Muscle of leg (tissue), 11 donors: ENCODE data around the gene BBS2. TPM values are rescaled to one million over a fixed set of nuclear protein-coding genes. Genes with fewer than 3 reads are reported as not detected.

Experiments
- DNase-seq: peaks from one replicate; pipeline ENCODE4 v3.0.0; 2013
- H3K27ac ChIP-seq: one replicate; pipeline ENCODE4 v1.5.1; 2013; ENCODE audit warnings: mild to moderate bottlenecking, low read length, control low read depth
- H3K27me3 ChIP-seq: one replicate; pipeline ENCODE4 v1.6.1; 2013; ENCODE audit warnings: low read length; ENCODE audit not compliant: control insufficient read depth, insufficient read depth
- H3K36me3 ChIP-seq: one replicate; pipeline ENCODE4 v1.6.1; 2013; ENCODE audit warnings: low read length; ENCODE audit not compliant: control insufficient read depth, insufficient read depth
- H3K4me1 ChIP-seq: one replicate; pipeline ENCODE4 v1.6.1; 2013; ENCODE audit warnings: low read length; ENCODE audit not compliant: control insufficient read depth, insufficient read depth
- H3K4me3 ChIP-seq: one replicate; pipeline ENCODE4 v1.5.1; 2013; ENCODE audit warnings: low read length, control low read depth
- H3K9me3 ChIP-seq: replicated peaks from 2 replicates; pipeline ENCODE4 v1.6.1; 2013; ENCODE audit warnings: low read depth, low read length; ENCODE audit not compliant: control insufficient read depth
- WGBS: methylation state at CpG from one replicate; pipeline ENCODE4 v1.1.5; 2013; ENCODE audit warnings: missing lambda C conversion rate; ENCODE audit not compliant: insufficient coverage; 5-methylcytosine and 5-hydroxymethylcytosine counted together
- polyA plus RNA-seq, 8 donors: library from polyadenylated mRNA; unstranded; fragments of 120-200 nt; gene quantifications; one replicate each; pipeline versions ENCODE4 v1.2.1 to v1.2.3, GENCODE V29; 2013; ENCODE audit warnings: inconsistent platforms in 1 of 8, low replicate concordance in 1 of 8; ENCODE audit not compliant: insufficient read length in 8 of 8, insufficient read depth in 1 of 8
- total RNA-seq: library from RNA; stranded (reverse); fragments of 120-200 nt; gene quantifications from one replicate; pipeline ENCODE4 v1.2.4, GENCODE V29; 2013

The BBS2 gene
- total and polyA plus RNA-seq, 9 donors: 27.9 to 58.3 (median 36.5) TPM

- Histone ChIP-seq H3K36me3 (peaks cover 51% of the 10 kb centered on the region), H3K4me1 (no peaks in the 10 kb centered on the region), H3K27me3 (no peaks in the 10 kb centered on the region), H3K4me3 (no peak overlapping the region), H3K9me3 (no peaks in the 10 kb centered on the region), H3K27ac (no peak overlapping the region)
- WGBS: 100% methylated on average over 2 of the region's 2 CpGs
- no peak for DNase-seq
Measured at GRCh38 chr16:56466344-56466743, 53.5 kb downstream of the BBS2 start.

- Histone ChIP-seq H3K27ac (no peak overlapping the region), H3K36me3 (peaks cover 33% of the 10 kb centered on the region), H3K27me3 (no peaks in the 10 kb centered on the region), H3K4me1 (no peaks in the 10 kb centered on the region), H3K4me3 (no peak overlapping the region), H3K9me3 (no peaks in the 10 kb centered on the region)
- 100% methylated on average over 5 of the region's 6 CpGs for WGBS
- DNase-seq: no peak
Measured at GRCh38 chr16:56463153-56463552, 56.7 kb downstream of the BBS2 start.

GRCh38 chr16:56462064-56462796, 57.6 kb downstream of the BBS2 start:
- no peak for DNase-seq
- no peak overlapping the region for H3K27ac ChIP-seq
- no peaks in the 10 kb centered on the region for H3K4me1 ChIP-seq
- WGBS: no CpG with 5 or more reads among the region's 3 CpGs
- H3K4me3 ChIP-seq: no peak overlapping the region
- H3K36me3 ChIP-seq: peaks cover 37% of the 10 kb centered on the region
- H3K9me3 ChIP-seq: no peaks in the 10 kb centered on the region
- H3K27me3 ChIP-seq: no peaks in the 10 kb centered on the region

DNA sequence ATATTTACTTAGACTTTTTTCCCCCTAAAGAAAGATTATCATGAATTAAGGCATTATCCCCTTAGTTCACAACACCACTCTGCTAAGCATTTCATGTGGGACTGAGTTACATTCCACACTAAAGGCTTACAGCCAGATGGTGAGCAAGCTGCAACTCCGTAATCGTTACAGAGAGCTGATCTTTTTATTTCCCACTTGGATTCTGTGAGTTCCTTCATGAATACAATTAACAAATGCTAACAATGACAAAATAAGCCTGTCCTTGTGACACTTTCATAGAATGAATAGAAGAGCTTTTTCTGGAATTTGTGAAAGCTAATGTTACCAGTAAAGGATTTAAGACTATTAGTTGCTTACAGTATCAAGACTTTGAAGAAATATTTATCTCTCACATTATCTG, 59.7 kb downstream of the BBS2 start:
- peaks cover 27% of the 10 kb centered on the region for H3K36me3 ChIP-seq
- DNase-seq: no peak
- H3K27me3 ChIP-seq: no peaks in the 10 kb centered on the region
- H3K4me1 ChIP-seq: no peaks in the 10 kb centered on the region
- WGBS: no CpG with 5 or more reads among the region's 2 CpGs
- H3K27ac ChIP-seq: no peak overlapping the region
- no peak overlapping the region for H3K4me3 ChIP-seq
- H3K9me3 ChIP-seq: no peaks in the 10 kb centered on the region

- Histone ChIP-seq H3K27me3 (no peaks in the 10 kb centered on the region), H3K27ac (no peak overlapping the region), H3K4me3 (no peak overlapping the region), H3K36me3 (peaks cover 38% of the 10 kb centered on the region), H3K9me3 (no peaks in the 10 kb centered on the region), H3K4me1 (no peaks in the 10 kb centered on the region)
- no peak for DNase-seq
- WGBS: 96% methylated on average over 5 of the region's 6 CpGs
Measured at GRCh38 chr16:56457927-56458470, 61.8 kb downstream of the BBS2 start.

DNA sequence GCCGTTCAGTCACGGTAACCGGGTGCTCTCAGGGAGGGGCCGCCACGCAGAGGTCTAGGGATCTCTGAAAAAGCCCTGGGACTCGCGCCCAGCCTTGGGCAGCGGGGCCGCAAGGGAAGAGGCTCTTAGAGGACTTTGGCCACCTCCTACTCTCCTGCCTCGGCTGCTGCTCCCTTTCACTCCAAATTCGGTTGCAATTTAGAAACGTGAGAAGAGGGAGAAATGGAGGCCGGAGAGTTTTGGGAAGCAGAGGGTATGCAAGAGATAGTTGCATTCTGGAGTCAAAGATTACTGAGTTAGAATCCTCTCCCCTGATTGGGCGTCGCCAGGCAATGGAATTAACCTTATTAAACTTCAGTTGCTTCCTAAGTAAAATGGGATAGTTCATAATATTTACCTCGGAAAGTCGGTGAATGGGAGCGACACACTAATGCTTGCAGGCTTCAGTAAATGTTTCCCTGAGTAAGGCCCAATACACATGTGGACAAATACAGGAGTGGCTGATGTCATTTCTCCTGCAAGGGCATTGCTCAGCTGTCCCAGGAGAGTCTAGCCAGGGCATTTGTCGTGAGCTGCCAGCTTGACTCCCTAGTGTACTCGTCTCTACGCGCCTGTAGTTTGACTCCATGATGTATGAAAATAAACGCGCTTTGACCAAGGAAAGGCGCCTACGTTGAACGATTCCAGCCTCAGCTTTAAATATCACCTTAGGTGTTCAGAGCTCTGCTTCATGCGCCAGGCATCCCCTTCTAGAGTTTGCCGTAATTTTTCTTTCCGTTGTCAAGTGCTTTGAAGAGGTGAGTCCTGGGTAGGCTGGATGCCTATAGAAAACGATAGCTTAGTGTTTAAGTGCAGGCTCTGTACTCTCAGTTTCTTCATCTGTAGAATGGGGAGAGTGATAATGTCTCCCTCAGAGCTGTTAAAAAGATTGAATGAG, 67.8 kb downstream of the BBS2 start:
- H3K27ac ChIP-seq: peak overlapping the region; percentile 87
- no peaks in the 10 kb centered on the region for H3K9me3 ChIP-seq
- peak; percentile 53 for DNase-seq
- WGBS: 9% methylated on average over 19 of the region's 31 CpGs
- H3K4me1 ChIP-seq: peaks cover 17% of the 10 kb centered on the region
- H3K27me3 ChIP-seq: no peaks in the 10 kb centered on the region
- peaks cover 22% of the 10 kb centered on the region for H3K36me3 ChIP-seq
- H3K4me3 ChIP-seq: peak overlapping the region; percentile 71

GRCh38 chr16:56450986-56451752, 68.7 kb downstream of the BBS2 start, which contains the start of the genes NUDT21 and OGFOD1:
Gene NUDT21, minus strand, starts transcription at chr16:56451332. Its CDS starts 130 bp downstream, at chr16:56451202.
Gene OGFOD1, plus strand, starts transcription at chr16:56451554. Its CDS starts 59 bp downstream, at chr16:56451613.
- Histone ChIP-seq H3K27me3 (no peaks in the 10 kb centered on the region), H3K4me1 (peaks cover 17% of the 10 kb centered on the region), H3K4me3 (peak within 1 kb of the TSS; percentile 71), H3K36me3 (peaks cover 19% of the 10 kb centered on the region), H3K9me3 (no peaks in the 10 kb centered on the region), H3K27ac (peak within 1 kb of the TSS; percentile 87)
- peak; percentile 99 for DNase-seq
- under 1% methylated on average over 51 of the region's 56 CpGs for WGBS

DNA sequence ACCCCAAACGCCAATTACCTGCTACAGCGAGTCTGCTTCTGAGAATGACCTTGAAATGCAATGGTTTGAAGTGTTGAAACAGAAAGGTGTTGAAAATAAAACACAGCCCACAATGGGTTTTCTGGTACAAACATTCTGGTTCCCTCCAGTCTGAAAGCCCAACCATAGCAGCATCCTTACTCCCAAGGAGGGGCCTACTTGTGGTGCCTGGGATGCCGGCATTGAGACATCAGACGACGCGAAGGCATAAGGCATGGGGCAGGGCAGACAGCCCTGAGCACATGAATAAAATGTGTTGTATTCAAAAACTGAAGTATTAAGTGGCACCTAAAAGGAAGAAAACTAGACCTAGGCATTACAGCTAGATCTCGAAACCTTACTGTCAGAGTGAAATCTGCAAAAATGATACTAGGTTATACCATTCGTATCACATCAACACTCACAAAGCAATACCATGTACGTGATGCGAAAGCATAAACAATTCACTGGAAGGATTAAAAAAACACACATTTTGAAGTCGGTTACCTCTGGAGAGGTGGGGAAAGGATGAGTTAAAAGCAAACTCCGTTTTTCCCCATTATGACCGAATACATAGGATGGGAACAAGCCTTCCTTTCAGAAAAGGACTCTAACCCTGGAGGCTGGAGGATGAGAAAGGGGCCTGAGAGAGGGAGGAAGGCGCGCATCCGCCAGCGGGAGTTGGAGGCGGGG, 69.4 kb downstream of the BBS2 start:
- WGBS: 4% methylated on average over 5 of the region's 18 CpGs
- Histone ChIP-seq H3K27ac (peak overlapping the region; percentile 78), H3K27me3 (no peaks in the 10 kb centered on the region), H3K4me3 (peak overlapping the region; percentile 71), H3K9me3 (no peaks in the 10 kb centered on the region), H3K4me1 (peaks cover 17% of the 10 kb centered on the region), H3K36me3 (peaks cover 20% of the 10 kb centered on the region)
- peak; percentile 9 for DNase-seq

DNA sequence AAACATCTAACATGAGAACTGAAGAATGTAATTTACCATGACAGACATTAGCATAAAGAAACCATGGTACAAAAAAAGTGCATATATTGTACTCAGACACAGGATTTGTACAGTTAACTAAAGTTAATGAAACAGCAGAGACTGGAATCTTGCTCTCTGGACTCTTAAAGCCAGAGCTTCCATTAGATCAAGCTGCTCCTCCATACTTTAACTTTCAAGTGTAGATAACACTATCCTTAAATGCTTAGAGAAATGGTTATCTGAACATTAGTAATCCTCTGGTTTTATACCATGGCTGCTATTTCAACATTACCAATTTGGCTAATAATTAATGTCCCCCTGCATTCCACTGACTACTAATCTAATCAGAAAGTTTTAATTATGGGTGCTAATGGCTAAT, 71.8 kb downstream of the BBS2 start:
- no peak for DNase-seq
- Histone ChIP-seq H3K27me3 (no peaks in the 10 kb centered on the region), H3K9me3 (no peaks in the 10 kb centered on the region), H3K27ac (no peak overlapping the region), H3K36me3 (peaks cover 16% of the 10 kb centered on the region), H3K4me1 (peaks cover 17% of the 10 kb centered on the region), H3K4me3 (no peak overlapping the region)
